Heart right ventricle (tissue), 16 donors: ENCODE data around the gene ARHGAP42. TPM values are rescaled to one million over a fixed set of nuclear protein-coding genes. Genes with fewer than 3 reads are reported as not detected.

Experiments used
- ATAC-seq, 8 donors: fragments of 200-7000 bp; cut with Tn5 transposase; one replicate each; pipeline ENCODE4 v1.9.1; 2020; ENCODE audit warnings: mild to moderate bottlenecking in 8 of 8, moderate library complexity in 8 of 8, moderate number of reproducible peaks in 1 of 8
- DNase-seq, 2 donors: peaks; one replicate each; pipeline ENCODE4 v3.0.0-alpha.2; 2020
- H3K27ac ChIP-seq, 10 donors: fragments of 200-600 bp; sonication (generic) in 2 of 10; one replicate each; pipeline versions ENCODE4 v1.5.0 to v1.8.0; 2020 to 2022; ENCODE audit warnings: mild to moderate bottlenecking in 3 of 10
- H3K27me3 ChIP-seq, 7 donors: fragments of 200-600 bp; one replicate each; pipeline ENCODE4 v1.8.0; 2021 to 2022; ENCODE audit warnings: mild to moderate bottlenecking in 2 of 7
- H3K36me3 ChIP-seq, 9 donors: fragments of 200-600 bp; sonication (generic) in 1 of 9; one replicate each; pipeline versions ENCODE4 v1.5.0 to v1.8.0; 2020 to 2022; ENCODE audit warnings: mild to moderate bottlenecking in 2 of 9
- H3K4me1 ChIP-seq, 9 donors: fragments of 200-600 bp; sonication (generic) in 1 of 9; one replicate each; pipeline versions ENCODE4 v1.5.0 to v1.8.0; 2020 to 2022; ENCODE audit warnings: mild to moderate bottlenecking in 4 of 9
- H3K4me3 ChIP-seq, 10 donors: fragments of 200-600 bp; sonication (generic) in 2 of 10; one replicate each; pipeline versions ENCODE4 v1.5.0 to v1.8.0; 2020 to 2022; ENCODE audit warnings: mild to moderate bottlenecking in 7 of 10, moderate library complexity in 2 of 10
- H3K9me3 ChIP-seq, 11 donors: fragments of 200-600 bp in 10 of 11; sonication (generic) in 2 of 11; one replicate each; pipeline versions ENCODE4 v1.5.0 to v1.8.0; 2013 to 2022; ENCODE audit warnings: mild to moderate bottlenecking in 2 of 11, control low read depth in 1 of 11, moderate library complexity in 1 of 11
- WGBS, 2 donors: extraction: QIAGEN DNeasy Blood & Tissue Kit; methylation state at CpG; one replicate each; pipeline ENCODE4 v1.1.7; 2013; ENCODE audit warnings: inconsistent platforms in 1 of 2; 5-methylcytosine and 5-hydroxymethylcytosine counted together
- intact Hi-C, 10 donors: fragments of 100-400 bp; cut with DNase I; formaldehyde crosslinking; loops; one replicate each; pipeline versions ENCODE4 v1.11.1 to v1.14.2; 2022
- polyA plus RNA-seq, 2 donors: library from polyadenylated mRNA; stranded (reverse); fragments of 200-250 nt; gene quantifications; one replicate each; pipeline ENCODE4 v1.2.3, GENCODE V29; 2013
- total RNA-seq, 10 donors: library from RNA; stranded (reverse); fragmentation: NEBNext Ultra II Directional in 3 of 10; extraction: Animal tissue kit (Norgen Biotek cat#: 25700) in 3 of 10; gene quantifications; one replicate each; pipeline versions ENCODE4 v1.2.1 to v1.2.4, GENCODE V29; 2021 to 2023
- TF ChIP-seq, protein P1 (sequence below), 9 donors: fragments of 200-600 bp; sonication (generic) in 2 of 9; IDR thresholded peaks; one replicate each; pipeline versions ENCODE4 v1.5.0 to v1.8.0; 2021 to 2022; ENCODE audit warnings: antibody characterized with exemption in 9 of 9, mild to moderate bottlenecking in 5 of 9, moderate library complexity in 1 of 9
- donor health status: Arrhythmogenic right ventricular cardiomyopathy.
- donor health status: ischemic (EF 13 %, LVEDD 7.1; RV severe dilation, severe dysfunction).
- donor health status: healthy with polysubstance abuse.
- donor health status: DM: no; HTN: yes; CAD: no.
- donor health status: DM: no; HTN: no; CAD: no.
- donor health status: ischemic (EF 25% LVEDD 6.9; RV normal size, moderate dysfunction).
- donor health status: ischemic (EF 25% LVEDD 5.7; RV mildly dilated, moderate dysfunction).
- donor health status: healthy.
- donor health status: DM: yes; HTN: yes; CAD: no.
- donor health status: Ischemic cardiomyopathy.
- donor health status: ischemic (EF 35%, LVEDD 5.7; RV mildly dilated, moderate dysfunction).
- donor health status: nonischemic (EF 11% LVEDD 7.7; RV severe dilation, severe dysfunction).
- donor health status: DM: yes; HTN: yes; CAD: no.
- donor health status: PGD.
- donor health status: ischemic (EF 29% LVEDD 5.4; RV normal size, mild dysfunction).
- donor health status: nonischemic (EF 23%, LVEDD 6.1; RV moderate dilation, normal function).

ARHGAP42 gene
- total and polyA plus RNA-seq, 12 donors: 3.9 to 13.1 (median 8.8) TPM

DNA sequence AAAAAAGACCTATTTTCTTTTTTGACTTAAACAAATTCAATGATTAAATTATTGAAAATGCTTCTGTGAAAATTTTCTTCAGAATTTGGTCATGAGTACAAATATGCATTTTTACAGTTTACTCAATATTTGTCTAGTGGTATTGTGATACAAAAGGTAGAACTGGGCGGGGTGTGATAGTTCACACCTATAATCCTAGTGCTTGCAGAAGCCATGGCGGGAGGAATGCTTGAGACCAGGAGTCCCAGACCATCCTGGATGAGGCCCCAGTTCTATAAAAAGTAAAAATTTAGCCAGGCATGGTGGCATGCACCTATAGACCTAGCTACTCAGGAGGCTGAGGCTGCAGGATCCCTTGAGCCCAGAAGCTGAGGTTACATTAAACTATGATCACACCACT is 90.6 kb downstream of the ARHGAP42 start:
- ATAC-seq: no peak
- 95% methylated on average over 2 of the region's 2 CpGs for WGBS, 2 donors

DNA sequence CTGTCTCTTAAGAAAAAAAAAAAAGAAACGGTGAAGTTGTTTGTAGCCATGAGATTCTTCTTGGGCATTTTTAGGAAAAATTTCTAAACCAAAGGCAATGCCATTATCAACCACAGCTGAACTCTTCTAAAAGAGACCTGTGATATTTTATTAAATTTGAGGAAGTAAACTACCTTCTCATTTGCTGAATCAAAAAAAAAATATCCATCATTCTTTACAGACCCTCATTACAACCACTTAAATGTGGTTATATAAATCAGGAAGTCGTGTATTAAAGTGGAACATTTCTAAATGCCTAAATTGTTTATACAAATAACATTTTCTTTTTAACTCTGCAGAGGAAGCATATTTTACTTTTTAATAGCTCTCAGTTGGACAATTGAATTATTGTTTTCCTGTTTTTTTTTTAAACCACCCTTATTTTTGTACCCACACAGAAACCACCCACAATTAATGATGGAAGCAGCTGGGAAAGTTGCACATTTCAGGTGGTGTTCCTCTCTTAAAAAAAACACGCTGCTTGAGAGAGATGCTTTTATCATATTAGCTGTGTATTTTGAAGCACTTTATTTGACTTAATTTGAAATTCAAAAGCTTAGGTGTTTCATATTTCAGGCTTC is 91.2 kb downstream of the ARHGAP42 start:
- DNase-seq (no peak), ATAC-seq (no peak)
- Histone ChIP-seq H3K27me3 (no peaks in the 10 kb centered on the region), H3K4me1 (peaks cover 0 to 14% (median 0%) of the 10 kb centered on the region in 9 donors), H3K9me3 (no peaks in the 10 kb centered on the region), H3K4me3 (no peak overlapping the region), H3K27ac (peak overlapping the region in 1 of 10 donors; percentile 19), H3K36me3 (peaks cover 0 to 5% (median 0%) of the 10 kb centered on the region in 9 donors)
- TF ChIP-seq, protein P1, sequence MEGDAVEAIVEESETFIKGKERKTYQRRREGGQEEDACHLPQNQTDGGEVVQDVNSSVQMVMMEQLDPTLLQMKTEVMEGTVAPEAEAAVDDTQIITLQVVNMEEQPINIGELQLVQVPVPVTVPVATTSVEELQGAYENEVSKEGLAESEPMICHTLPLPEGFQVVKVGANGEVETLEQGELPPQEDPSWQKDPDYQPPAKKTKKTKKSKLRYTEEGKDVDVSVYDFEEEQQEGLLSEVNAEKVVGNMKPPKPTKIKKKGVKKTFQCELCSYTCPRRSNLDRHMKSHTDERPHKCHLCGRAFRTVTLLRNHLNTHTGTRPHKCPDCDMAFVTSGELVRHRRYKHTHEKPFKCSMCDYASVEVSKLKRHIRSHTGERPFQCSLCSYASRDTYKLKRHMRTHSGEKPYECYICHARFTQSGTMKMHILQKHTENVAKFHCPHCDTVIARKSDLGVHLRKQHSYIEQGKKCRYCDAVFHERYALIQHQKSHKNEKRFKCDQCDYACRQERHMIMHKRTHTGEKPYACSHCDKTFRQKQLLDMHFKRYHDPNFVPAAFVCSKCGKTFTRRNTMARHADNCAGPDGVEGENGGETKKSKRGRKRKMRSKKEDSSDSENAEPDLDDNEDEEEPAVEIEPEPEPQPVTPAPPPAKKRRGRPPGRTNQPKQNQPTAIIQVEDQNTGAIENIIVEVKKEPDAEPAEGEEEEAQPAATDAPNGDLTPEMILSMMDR (IDR thresholded peaks at IDR 0.05): no peak
- WGBS, 2 donors: 48 to 63% methylated on average over 3 of the region's 3 CpGs
- intact Hi-C loops: no loop called here

More for the DNA sequence above, 90.6 kb downstream of the ARHGAP42 start:
- Histone ChIP-seq H3K4me3 (no peak overlapping the region), H3K4me1 (peaks cover 0 to 14% (median 0%) of the 10 kb centered on the region in 9 donors), H3K9me3 (no peaks in the 10 kb centered on the region), H3K27me3 (no peaks in the 10 kb centered on the region), H3K36me3 (peaks cover 0 to 6% (median 0%) of the 10 kb centered on the region in 9 donors), H3K27ac (no peak overlapping the region)
- intact Hi-C loops: no loop called here
- DNase-seq: no peak
- TF ChIP-seq, protein P1 (IDR thresholded peaks at IDR 0.05): no peak

DNA sequence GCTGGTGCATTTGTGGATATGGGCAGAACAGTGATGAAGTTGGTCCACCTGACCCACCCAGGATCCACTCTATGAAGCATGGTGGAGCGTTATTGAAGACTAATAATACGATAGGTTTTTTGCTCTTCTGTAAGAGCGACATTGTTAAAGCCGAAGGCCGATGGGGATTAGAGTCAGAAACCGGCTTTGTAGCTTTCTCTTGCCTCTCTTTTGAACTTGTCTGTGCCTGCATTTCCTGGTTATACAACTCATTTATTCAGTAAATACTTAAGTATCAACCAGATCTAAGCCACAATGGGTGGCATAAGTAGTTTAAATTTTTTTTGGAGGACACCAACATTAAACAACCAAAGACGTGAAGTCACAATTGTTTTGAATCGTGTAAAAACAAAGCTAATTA is 93.4 kb downstream of the ARHGAP42 start:
- DNase-seq (no peak), ATAC-seq (no peak)
- TF ChIP-seq, protein P1 (IDR thresholded peaks at IDR 0.05): no peak
- Histone ChIP-seq H3K36me3 (no peaks in the 10 kb centered on the region), H3K4me1 (peaks cover 3 to 34% (median 11%) of the 10 kb centered on the region in 9 donors), H3K27ac (no peak overlapping the region), H3K27me3 (no peaks in the 10 kb centered on the region), H3K9me3 (no peaks in the 10 kb centered on the region), H3K4me3 (no peak overlapping the region)
- intact Hi-C loops: loop anchor here in 2 of 10 donors (10.0 kb wide), 2 partner anchors 46 to 96 kb away; partner anchors contain the start of gene ARHGAP42 (in 1 of the 2)
- 96 to 98% methylated on average over 8 of the region's 8 CpGs for WGBS, 2 donors

DNA sequence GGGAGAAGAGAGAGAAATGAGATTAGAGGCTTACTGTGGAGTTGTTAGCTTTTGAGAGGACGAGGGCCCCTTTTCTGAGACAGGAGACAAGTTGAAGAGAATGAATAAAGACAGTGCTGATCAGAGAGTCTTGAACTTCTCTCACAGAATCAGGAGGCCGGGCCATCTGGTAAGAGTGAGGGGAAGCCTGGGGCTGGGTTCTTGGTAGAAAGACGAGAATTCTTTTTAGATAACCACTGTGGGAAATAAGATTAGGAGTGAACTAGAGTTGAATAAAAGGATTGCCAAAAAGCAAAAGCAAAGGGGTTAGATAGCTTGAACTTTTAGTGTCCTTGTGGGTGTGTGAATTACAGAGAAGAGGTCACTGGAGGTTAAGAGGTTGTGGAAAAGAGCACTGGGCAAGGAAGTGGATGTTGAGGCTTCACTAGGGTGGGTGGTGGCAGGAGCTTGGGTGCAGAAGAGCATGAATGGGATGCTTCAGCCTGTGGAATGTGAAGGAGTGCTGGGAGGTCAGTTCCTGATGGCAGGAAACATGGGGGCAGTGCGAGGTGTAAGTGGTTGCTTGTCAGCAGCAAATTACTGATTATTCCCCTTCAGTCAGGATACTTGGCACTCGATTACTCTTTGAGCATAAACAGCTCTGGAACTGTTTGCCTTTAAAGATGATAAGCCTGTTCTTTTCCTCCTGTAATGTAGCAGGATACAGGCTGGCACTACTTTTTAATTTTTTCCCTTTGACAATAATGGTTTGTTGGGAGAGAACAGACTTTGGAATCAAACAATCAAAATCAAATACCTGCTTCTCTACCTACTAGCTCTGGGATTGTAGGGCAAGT is 98.3 kb downstream of the ARHGAP42 start:
- Histone ChIP-seq H3K36me3 (no peaks in the 10 kb centered on the region), H3K27ac (peak overlapping the region in 3 of 10 donors; percentile 42 to 52 (median 49)), H3K4me3 (no peak overlapping the region), H3K27me3 (no peaks in the 10 kb centered on the region), H3K9me3 (no peaks in the 10 kb centered on the region), H3K4me1 (peaks cover 0 to 43% (median 22%) of the 10 kb centered on the region in 9 donors)
- DNase-seq (peak; percentile 12 to 31), ATAC-seq (peak; percentile 47 to 86 (median 76))
- WGBS, 2 donors: 26 to 28% methylated on average over 5 of the region's 5 CpGs
- intact Hi-C loops: loop anchor here in 2 of 10 donors (10.0 kb wide), 2 partner anchors 51 to 101 kb away; partner anchors contain the start of gene ARHGAP42 (in 1 of the 2)
- TF ChIP-seq, protein P1 (IDR thresholded peaks at IDR 0.05): no peak
